ENCODE measurements around the gene RASA1. TPM values are rescaled to one million over a fixed set of nuclear protein-coding genes. Genes with fewer than 3 reads are reported as not detected.

RASA1 gene
- total RNA-seq, 1 donor from 2014 or later: 36.4 TPM

- no peak for DNase-seq
These were observed 136.2 kb downstream of the RASA1 start for GRCh38 chr5:87403899-87404298.

GRCh38 chr5:87404359-87404758, 136.7 kb downstream of the RASA1 start:
- DNase-seq: no peak

- no peak for DNase-seq
These were observed 137.9 kb downstream of the RASA1 start for GRCh38 chr5:87405472-87406155.

- no peak for DNase-seq
These were observed 140.5 kb downstream of the RASA1 start for GRCh38 chr5:87408204-87408603.

GRCh38 chr5:87410931-87411330, 143.2 kb downstream of the RASA1 start:
- DNase-seq: no peak

GRCh38 chr5:87411586-87411972, 143.9 kb downstream of the RASA1 start:
- no peak for DNase-seq

GRCh38 chr5:87411973-87412629, 144.4 kb downstream of the RASA1 start:
- DNase-seq: peak; percentile 33

- peak; percentile 98 for DNase-seq
These were observed 145.1 kb downstream of the RASA1 start, which contains the start of gene CCNH for GRCh38 chr5:87412630-87413342. Gene CCNH (minus strand): TSS chr5:87412930. CDS start chr5:87412794, 136 bp downstream.

- DNase-seq: no peak
These were observed 145.6 kb downstream of the RASA1 start for GRCh38 chr5:87413343-87413645.

GRCh38 chr5:87418506-87418905, 150.8 kb downstream of the RASA1 start:
- no peak for DNase-seq

GRCh38 chr5:87421307-87421706, 153.6 kb downstream of the RASA1 start:
- no peak for DNase-seq

- DNase-seq: no peak
These were observed 156.1 kb downstream of the RASA1 start for GRCh38 chr5:87423755-87424154.

GRCh38 chr5:87430863-87431457, 163.3 kb downstream of the RASA1 start:
- no peak for DNase-seq

GRCh38 chr5:87432460-87432859, 164.8 kb downstream of the RASA1 start:
- no peak for DNase-seq

- no peak for DNase-seq
These were observed 166.3 kb downstream of the RASA1 start for GRCh38 chr5:87433945-87434344.

GRCh38 chr5:87434461-87434860, 166.8 kb downstream of the RASA1 start:
- no peak for DNase-seq

- DNase-seq: no peak
These were observed 167.5 kb downstream of the RASA1 start for GRCh38 chr5:87435144-87435694.

GRCh38 chr5:87437724-87438123, 170.0 kb downstream of the RASA1 start:
- DNase-seq: no peak

GRCh38 chr5:87438231-87438630, 170.5 kb downstream of the RASA1 start:
- DNase-seq: no peak

Measured in skin of body (tissue), 2 donors.